Prostate gland (tissue), 2 donors: Measurements from ENCODE around the gene KRT78. TPM values are rescaled to one million over a fixed set of nuclear protein-coding genes. Genes with fewer than 3 reads are reported as not detected.

Experiments used
- DNase-seq: peaks from one replicate; pipeline ENCODE4 v3.0.0-alpha.2; 2019; ENCODE audit warnings: low spot score
- H3K27ac ChIP-seq, 2 donors: fragments of 200-600 bp; sonication (generic); 2 replicates each; pipeline ENCODE4 v1.5.1; 2017 to 2019
- H3K27me3 ChIP-seq: fragments of 200-600 bp; sonication (generic); replicated peaks from 2 replicates; pipeline ENCODE4 v1.5.1; 2019; ENCODE audit not compliant: insufficient read depth
- H3K36me3 ChIP-seq, 2 donors: fragments of 200-600 bp; sonication (generic); 1 replicate in 1 of 2; 2 replicates in 1 of 2; pipeline versions ENCODE4 v1.5.1 to v1.8.1; 2017 to 2019
- H3K4me1 ChIP-seq: fragments of 200-600 bp; sonication (generic); replicated peaks from 2 replicates; pipeline ENCODE4 v1.5.1; 2019
- H3K4me3 ChIP-seq, 2 donors: fragments of 200-600 bp; sonication (generic); 2 replicates each; pipeline ENCODE4 v1.5.1; 2017 to 2019
- H3K9me3 ChIP-seq: fragments of 200-600 bp; sonication (generic); 2 replicates; pipeline ENCODE4 v1.5.1; 2017
- POLR2A ChIP-seq: fragments of 450-650 bp; IDR thresholded peaks from one replicate; pipeline ENCODE4 v1.6.1; 2016; ENCODE audit warnings: antibody characterized with exemption, mild to moderate bottlenecking
- POLR2AphosphoS5 ChIP-seq: sonication (generic); formaldehyde crosslinking; IDR thresholded peaks from one replicate; pipeline ENCODE4 v1.6.1; 2017; ENCODE audit warnings: antibody characterized with exemption
- WGBS: methylation state at CpG from one replicate; pipeline ENCODE4 v1.1.5; 2018; 5-methylcytosine and 5-hydroxymethylcytosine counted together
- intact Hi-C: fragments of 100-400 bp; cut with DNase I; formaldehyde crosslinking; loops from one replicate; pipeline ENCODE4 v1.14.2; 2022
- total RNA-seq, 2 donors: library from RNA; depleted of rRNA; stranded (reverse); fragments of >200 nt; gene quantifications; one replicate each; pipeline ENCODE4 v1.1.0, GENCODE V29; 2016
- TF ChIP-seq, protein P1 (sequence below), 4 experiments: fragments of 200-600 bp in 2 of 4; fragments of 450-650 bp in 2 of 4; sonication (generic) in 2 of 4; IDR thresholded peaks; 1 replicate in 3 of 4; 2 replicates in 1 of 4; pipeline ENCODE4 v1.5.1; 2016 to 2019; ENCODE audit warnings: antibody characterized with exemption in 4 of 4, mild to moderate bottlenecking in 2 of 4, moderate library complexity in 2 of 4

KRT78 gene
- total RNA-seq, 2 donors from 2014 or later = 1.0 TPM; not detected in 1

DNA sequence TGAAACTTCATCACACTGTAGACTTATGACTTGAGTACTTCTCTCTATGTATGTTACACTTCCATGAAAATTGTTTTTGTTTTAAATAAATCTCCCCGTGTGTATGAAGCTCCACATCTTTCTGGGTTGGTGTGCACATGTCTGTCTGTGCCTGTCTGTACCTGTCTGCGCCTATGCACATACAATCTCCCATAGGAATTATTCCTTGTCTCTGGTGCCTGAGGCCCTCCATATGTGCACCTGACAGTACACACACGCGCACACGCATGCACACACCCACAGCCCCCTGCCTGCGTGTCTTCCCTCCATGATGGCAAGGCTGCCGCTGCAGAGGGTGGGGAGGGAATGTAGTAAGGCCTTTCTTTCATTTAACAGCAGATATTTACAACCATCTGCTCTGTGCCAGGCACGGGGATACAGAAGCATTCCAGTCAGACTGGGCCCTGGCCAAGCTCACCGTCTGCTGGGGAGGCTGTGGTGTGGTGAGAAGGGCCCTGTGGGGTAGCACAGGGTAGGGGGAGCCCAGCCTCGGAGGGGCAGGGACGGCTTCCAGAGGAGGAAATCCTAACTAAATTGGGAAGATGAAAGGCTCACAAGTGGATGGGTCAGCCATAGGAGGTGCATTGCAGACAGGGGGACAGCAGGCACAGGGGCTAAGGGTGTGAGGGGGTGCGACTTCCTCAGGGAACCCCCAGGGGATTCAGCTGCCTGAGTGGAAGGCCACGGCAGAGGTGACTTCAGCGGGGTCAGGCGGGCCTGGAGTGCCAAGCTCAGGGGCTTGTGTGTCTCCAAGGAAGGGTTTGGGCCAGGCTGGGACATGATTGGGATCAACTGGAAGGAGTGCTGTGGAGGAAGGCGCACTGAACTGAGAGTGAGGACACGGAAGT lies 30.0 kb upstream of the KRT78 start:
- 50% methylated on average over 17 of the region's 17 CpGs for WGBS
- no peak overlapping the region for H3K4me3 ChIP-seq
- no peaks in the 10 kb centered on the region for H3K4me1 ChIP-seq

DNA sequence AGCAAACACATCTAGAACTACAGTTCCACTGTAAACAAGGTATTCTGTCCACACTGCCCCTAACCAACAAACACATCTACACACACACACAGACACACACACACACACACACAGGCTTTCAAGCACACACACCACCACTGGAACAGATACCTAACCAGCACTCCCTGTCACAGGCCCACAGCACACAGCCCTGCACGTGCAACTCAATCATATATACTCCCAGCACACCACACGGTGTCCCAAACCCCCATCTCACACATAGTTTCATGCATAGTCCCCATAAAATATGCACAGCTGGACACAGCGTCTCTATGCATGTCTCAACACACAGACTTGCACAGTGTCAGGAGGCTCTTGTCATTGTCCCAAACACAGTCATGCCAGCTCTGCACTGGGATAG lies 28.4 kb upstream of the KRT78 start:
- no peaks in the 10 kb centered on the region for H3K4me1 ChIP-seq
- no peaks in the 10 kb centered on the region for H3K9me3 ChIP-seq
- H3K4me3 ChIP-seq = no peak overlapping the region
- no peaks in the 10 kb centered on the region for H3K27me3 ChIP-seq
- peak overlapping the region in 1 of 2 donors; percentile 16 for H3K27ac ChIP-seq
- H3K36me3 ChIP-seq = no peaks in the 10 kb centered on the region
- WGBS = 49% methylated on average over 3 of the region's 3 CpGs
- intact Hi-C loops = no loop called here
- DNase-seq = no peak
- no peak for TF ChIP-seq POLR2AphosphoS5
- TF ChIP-seq POLR2A = no peak
- TF ChIP-seq, protein P1, sequence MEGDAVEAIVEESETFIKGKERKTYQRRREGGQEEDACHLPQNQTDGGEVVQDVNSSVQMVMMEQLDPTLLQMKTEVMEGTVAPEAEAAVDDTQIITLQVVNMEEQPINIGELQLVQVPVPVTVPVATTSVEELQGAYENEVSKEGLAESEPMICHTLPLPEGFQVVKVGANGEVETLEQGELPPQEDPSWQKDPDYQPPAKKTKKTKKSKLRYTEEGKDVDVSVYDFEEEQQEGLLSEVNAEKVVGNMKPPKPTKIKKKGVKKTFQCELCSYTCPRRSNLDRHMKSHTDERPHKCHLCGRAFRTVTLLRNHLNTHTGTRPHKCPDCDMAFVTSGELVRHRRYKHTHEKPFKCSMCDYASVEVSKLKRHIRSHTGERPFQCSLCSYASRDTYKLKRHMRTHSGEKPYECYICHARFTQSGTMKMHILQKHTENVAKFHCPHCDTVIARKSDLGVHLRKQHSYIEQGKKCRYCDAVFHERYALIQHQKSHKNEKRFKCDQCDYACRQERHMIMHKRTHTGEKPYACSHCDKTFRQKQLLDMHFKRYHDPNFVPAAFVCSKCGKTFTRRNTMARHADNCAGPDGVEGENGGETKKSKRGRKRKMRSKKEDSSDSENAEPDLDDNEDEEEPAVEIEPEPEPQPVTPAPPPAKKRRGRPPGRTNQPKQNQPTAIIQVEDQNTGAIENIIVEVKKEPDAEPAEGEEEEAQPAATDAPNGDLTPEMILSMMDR (IDR thresholded peaks at IDR 0.05) = no peak

More for the DNA sequence above, 30.0 kb upstream of the KRT78 start:
- TF ChIP-seq POLR2A (no peak), POLR2AphosphoS5 (no peak)
- TF ChIP-seq, protein P1 (IDR thresholded peaks at IDR 0.05) = no peak
- H3K36me3 ChIP-seq = no peaks in the 10 kb centered on the region
- H3K27ac ChIP-seq = peak overlapping the region; percentile 53 to 69
- no peaks in the 10 kb centered on the region for H3K27me3 ChIP-seq
- DNase-seq = peak; percentile 45
- no peaks in the 10 kb centered on the region for H3K9me3 ChIP-seq
- intact Hi-C loops = loop anchor here (2.0 kb wide), 1 partner anchor 726 kb away; no protein-coding TSS in a partner anchor

DNA sequence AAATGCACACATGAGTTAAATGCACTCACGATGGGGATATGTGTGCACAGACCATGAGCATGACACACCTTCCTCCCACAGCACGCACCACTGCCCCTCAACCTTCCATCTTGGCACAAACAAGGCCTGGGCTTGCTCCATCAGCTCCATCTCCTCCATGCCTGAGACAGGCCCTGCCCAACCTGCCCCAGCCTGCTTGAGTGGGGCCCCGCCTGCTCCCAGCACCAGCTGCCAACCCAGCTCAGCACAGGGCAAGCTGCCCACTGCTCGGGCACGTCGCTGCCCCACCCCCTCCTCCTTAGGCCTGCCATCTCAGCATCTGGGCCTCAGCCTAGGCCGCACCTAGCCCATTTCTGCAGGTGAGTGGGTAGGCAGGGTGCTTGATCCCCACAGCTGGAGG lies 27.6 kb upstream of the KRT78 start:
- H3K27ac ChIP-seq = peak overlapping the region in 1 of 2 donors; percentile 32
- peak; percentile 93 for DNase-seq
- no peak overlapping the region for H3K4me3 ChIP-seq
- intact Hi-C loops = no loop called here
- H3K36me3 ChIP-seq = no peaks in the 10 kb centered on the region
- TF ChIP-seq, protein P1 (IDR thresholded peaks at IDR 0.05) = no peak
- TF ChIP-seq POLR2A = peak; percentile 38
- peak; percentile 92 for TF ChIP-seq POLR2AphosphoS5
- no peaks in the 10 kb centered on the region for H3K27me3 ChIP-seq
- 42% methylated on average over 7 of the region's 7 CpGs for WGBS
- H3K4me1 ChIP-seq = no peaks in the 10 kb centered on the region
- no peaks in the 10 kb centered on the region for H3K9me3 ChIP-seq

DNA sequence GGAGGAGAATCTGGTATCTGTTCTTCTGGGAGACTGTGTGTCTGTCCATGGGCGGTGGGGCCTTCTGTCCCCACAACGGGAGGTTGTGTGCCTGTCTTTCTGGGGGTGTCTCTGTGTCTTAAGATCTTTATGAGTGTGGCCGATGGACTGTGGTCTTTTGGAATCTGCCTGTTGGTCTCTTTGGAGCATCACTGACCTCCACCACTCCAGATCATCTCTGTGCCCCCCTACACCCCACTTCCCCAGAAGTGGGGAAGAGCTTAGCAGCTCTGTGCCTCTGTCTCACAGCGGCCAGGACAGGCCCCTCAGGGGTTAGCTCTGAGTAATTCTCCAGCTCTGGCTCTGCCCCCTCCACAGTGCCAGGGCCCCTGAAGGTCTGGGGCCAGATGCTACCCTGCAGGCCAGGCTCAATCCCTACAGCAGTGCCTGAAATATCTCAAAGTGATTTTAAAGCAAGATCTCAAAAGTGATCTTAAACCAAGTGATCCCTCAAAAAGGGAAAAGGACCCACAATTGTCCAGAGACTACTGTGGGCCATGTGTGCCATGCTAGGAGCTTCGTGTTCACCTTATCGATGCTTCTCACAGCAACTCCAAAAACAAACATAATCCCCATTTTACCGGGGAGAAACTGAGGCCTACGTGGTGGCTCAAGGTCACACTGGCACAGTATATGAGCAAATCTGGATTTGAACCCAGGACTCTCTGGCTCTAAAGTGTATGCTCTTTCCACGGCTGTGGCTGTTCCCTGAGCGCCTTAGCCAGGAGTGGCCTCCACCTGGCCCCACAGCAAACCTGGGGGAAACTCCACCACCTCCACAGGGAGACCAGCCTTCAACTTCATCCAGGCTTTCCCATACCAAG lies 26.0 kb upstream of the KRT78 start:
- Histone ChIP-seq H3K9me3 (no peaks in the 10 kb centered on the region), H3K27ac (peak overlapping the region; percentile 15 to 57), H3K4me1 (no peaks in the 10 kb centered on the region), H3K4me3 (peak overlapping the region; percentile 19 to 32), H3K27me3 (no peaks in the 10 kb centered on the region), H3K36me3 (no peaks in the 10 kb centered on the region)
- 72% methylated on average over 10 of the region's 10 CpGs for WGBS
- no peak for DNase-seq
- intact Hi-C loops = loop anchor here (5.0 kb wide), 1 partner anchor 503 kb away; no protein-coding TSS in a partner anchor
- TF ChIP-seq, protein P1 (IDR thresholded peaks at IDR 0.05) = no peak
- TF ChIP-seq POLR2A = peak; percentile 9
- no peak for TF ChIP-seq POLR2AphosphoS5
